ENCODE measurements around the gene SQSTM1. TPM values are rescaled to one million over a fixed set of nuclear protein-coding genes. Genes with fewer than 3 reads are reported as not detected.

SQSTM1 gene
- total RNA-seq (2022; extraction: Qiagen RNA extraction; ENCODE audit: low read depth), result 928 to 1,201 TPM (median 1,000 TPM) in 5 replicates

GRCh38 chr5:179820483-179821297 is at the start of gene SQSTM1:
Gene SQSTM1, plus strand, starts transcription at chr5:179820905. Its CDS starts 32 bp downstream, at chr5:179820937.

GRCh38 chr5:179793468-179794139 is 27.1 kb upstream of the SQSTM1 start, which contains the start of gene LTC4S:
Gene LTC4S, plus strand, starts transcription at chr5:179793986. Its CDS starts 95 bp downstream, at chr5:179794081.

DNA sequence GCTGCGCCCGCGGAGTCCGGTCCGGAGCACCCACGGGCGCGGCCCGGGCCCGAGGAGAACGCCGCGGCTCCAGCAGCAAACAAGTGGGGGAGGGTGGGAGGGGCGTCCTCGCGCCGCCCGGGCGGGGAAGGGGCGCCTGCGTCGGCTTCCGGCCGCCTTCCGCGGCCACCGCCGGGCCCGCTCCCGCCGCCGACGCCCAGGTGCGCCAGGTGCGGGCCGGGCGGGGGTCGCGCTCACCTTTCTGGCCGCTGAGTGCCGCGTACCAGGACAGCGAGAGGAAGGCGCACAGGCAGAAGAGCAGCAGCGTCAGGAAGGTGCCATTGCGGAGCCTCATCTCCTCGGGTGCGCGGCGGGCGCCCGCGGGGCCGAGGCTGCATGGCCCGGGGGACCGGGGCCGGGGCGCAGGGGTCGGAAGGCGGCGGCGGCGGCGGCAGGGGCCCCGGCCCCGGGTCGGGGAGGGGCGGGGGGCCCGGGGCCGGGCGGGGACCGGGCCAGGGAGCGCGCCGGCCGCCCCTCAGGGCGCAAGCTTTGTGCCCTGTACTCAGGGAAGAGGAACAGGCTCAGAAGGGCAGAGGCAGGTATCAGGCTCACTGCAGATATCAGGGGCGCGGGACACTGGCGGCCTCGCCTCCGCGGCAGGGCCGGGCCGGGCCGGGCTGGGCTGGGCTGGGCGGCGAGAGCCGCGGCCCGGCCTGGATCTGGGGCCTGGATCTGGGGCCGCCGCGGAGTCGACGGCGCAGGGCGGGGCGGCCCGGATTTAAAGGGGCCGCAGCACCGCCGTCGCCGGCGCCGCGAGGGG is 14.3 kb upstream of the SQSTM1 start, which contains the start of gene MGAT4B:
Gene MGAT4B (minus strand): TSS at position 617 of the 799 bp plus-strand sequence. CDS start 283 bp downstream, at position 334.

DNA sequence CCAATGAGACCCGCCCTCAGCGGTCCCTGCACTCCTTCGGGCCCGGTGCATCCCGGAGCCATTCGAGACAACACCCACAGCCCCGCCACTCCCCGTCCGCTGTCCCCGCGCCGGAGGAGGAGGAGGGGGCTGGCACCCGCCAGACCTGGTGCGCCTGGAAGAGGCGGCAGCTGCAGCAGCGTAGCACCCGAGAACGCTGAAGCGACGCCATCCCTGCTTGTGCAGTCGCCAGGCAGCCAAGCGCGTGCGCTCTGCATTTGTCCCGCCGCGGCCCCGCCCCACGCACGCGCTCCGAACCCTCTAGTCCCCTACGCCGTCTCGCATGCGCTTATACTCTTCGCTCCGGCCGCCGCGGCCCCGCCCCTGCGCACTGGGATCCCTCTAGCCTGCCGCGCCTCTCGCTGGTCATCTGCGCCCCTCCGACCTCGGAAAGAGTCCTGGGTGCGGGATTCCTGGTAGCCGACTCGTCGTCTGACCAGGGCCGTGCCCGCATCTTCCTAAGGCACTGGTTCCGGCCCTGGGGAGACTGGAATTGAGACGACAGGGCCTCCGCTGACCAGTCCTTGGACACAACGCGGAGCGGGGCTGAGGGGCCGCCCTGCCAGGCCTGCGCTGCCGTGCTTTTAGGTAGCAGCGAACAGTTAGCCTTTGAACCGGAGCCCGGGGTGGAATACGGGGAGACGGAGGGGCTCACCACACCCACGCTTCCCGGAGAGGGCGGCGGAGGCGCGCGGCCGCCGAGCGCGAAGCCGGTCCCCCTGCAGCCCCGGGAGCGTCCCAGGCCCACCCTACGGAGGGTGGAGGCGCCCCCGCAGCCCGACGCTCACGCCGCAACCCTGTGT is 38.1 kb downstream of the SQSTM1 start, which contains the start of gene MRNIP:
Gene MRNIP (minus strand): TSS at position 232 of the 842 bp plus-strand sequence. CDS start 21 bp downstream, at position 211.

Other genes starting within 250 kb of the SQSTM1 start
- gene HNRNPH1, start 197.2 kb upstream of the SQSTM1 start, total RNA-seq (2022; extraction: Qiagen RNA extraction; ENCODE audit: low read depth), result 492 to 619 TPM (median 511 TPM) in 5 replicates
- not detected in 5 replicates for gene CBY3, start 139.9 kb upstream of the SQSTM1 start, total RNA-seq (2022; extraction: Qiagen RNA extraction; ENCODE audit: low read depth)
- 334 to 419 TPM (median 391 TPM) in 5 replicates for gene CANX, start 121.9 kb upstream of the SQSTM1 start, total RNA-seq (2022; extraction: Qiagen RNA extraction; ENCODE audit: low read depth)
- gene MAML1, start 88.1 kb upstream of the SQSTM1 start, total RNA-seq (2022; extraction: Qiagen RNA extraction; ENCODE audit: low read depth), result 15.0 to 24.8 TPM (median 19.3 TPM) in 5 replicates
- gene LTC4S, start 26.9 kb upstream of the SQSTM1 start, total RNA-seq (2022; extraction: Qiagen RNA extraction; ENCODE audit: low read depth), result 0.63 TPM in 1 of 5 replicates, not detected in the others
- 183 to 244 TPM (median 236 TPM) in 5 replicates for gene MGAT4B, start 14.0 kb upstream of the SQSTM1 start, total RNA-seq (2022; extraction: Qiagen RNA extraction; ENCODE audit: low read depth)
- 13.0 to 24.5 TPM (median 20.8 TPM) in 5 replicates for gene MRNIP, start 37.9 kb downstream of the SQSTM1 start, total RNA-seq (2022; extraction: Qiagen RNA extraction; ENCODE audit: low read depth)
- gene TBC1D9B, start 87.0 kb downstream of the SQSTM1 start, total RNA-seq (2022; extraction: Qiagen RNA extraction; ENCODE audit: low read depth), result 45.7 to 69.3 TPM (median 66.3 TPM) in 5 replicates